DOHH2 (cell line): Measurements from ENCODE around the gene ABI2.

ENCODE experiments used
- EZH2phosphoT487 ChIP-seq: fragments of 200-600 bp; sonication (generic); IDR thresholded peaks from 2 replicates; pipeline ENCODE4 v1.6.1; 2017; ENCODE audit warnings: borderline replicate concordance, mild to moderate bottlenecking, antibody characterized with exemption, low read length, moderate library complexity, mixed read lengths
- TF ChIP-seq, protein P1 (sequence below): fragments of 200-600 bp; sonication (generic); IDR thresholded peaks from one replicate; pipeline ENCODE4 v1.5.1; 2014; ENCODE audit warnings: antibody characterized with exemption, mild to moderate bottlenecking, low read depth, low read length; ENCODE audit not compliant: poor library complexity, severe bottlenecking

DNA sequence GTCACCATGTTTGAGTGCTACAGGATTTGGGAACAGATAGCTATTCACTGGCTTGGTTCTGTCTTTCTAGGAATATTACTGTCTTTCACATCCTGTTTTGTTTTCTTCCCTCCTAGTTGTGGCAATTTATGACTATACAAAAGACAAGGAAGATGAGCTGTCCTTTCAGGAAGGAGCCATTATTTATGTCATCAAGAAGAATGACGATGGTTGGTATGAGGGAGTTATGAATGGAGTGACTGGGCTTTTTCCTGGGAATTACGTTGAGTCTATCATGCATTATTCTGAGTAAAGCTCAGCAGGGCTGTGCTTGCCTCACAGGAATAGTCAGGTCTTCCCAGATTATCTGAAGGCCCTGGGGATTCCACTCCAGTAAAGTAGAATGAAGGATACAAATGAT is 98.9 kb downstream of the ABI2 start:
- TF ChIP-seq, protein P1, sequence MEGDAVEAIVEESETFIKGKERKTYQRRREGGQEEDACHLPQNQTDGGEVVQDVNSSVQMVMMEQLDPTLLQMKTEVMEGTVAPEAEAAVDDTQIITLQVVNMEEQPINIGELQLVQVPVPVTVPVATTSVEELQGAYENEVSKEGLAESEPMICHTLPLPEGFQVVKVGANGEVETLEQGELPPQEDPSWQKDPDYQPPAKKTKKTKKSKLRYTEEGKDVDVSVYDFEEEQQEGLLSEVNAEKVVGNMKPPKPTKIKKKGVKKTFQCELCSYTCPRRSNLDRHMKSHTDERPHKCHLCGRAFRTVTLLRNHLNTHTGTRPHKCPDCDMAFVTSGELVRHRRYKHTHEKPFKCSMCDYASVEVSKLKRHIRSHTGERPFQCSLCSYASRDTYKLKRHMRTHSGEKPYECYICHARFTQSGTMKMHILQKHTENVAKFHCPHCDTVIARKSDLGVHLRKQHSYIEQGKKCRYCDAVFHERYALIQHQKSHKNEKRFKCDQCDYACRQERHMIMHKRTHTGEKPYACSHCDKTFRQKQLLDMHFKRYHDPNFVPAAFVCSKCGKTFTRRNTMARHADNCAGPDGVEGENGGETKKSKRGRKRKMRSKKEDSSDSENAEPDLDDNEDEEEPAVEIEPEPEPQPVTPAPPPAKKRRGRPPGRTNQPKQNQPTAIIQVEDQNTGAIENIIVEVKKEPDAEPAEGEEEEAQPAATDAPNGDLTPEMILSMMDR: no peak
- no peak for TF ChIP-seq EZH2phosphoT487
